SK-N-SH (cell line): ENCODE results near the gene SH3TC1. TPM values are rescaled to one million over a fixed set of nuclear protein-coding genes. Genes with fewer than 3 reads are reported as not detected.

Experiments
- CTCF ChIA-PET: fragments of 300-600, 350-600 bp; formaldehyde crosslinking; extraction: SDS; loops from one replicate; lab custom pipeline; 2021; lab: Yijun Ruan, JAX
- POLR2A ChIA-PET: fragments of 350-600 bp; sonication (Branson Sonifier 250); formaldehyde crosslinking; extraction: SDS; loops from one replicate; lab custom pipeline; 2020; ENCODE audit warnings: antibody characterized with exemption, inconsistent platforms; lab: Yijun Ruan, JAX
- DNase-seq: peaks from one replicate; pipeline ENCODE4 v3.0.0; 2012
- H2AFZ ChIP-seq: fragments of 200-600 bp; sonication (generic); 2 replicates; pipeline ENCODE4 v1.8.1; 2016; ENCODE audit warnings: antibody characterized with exemption, mild to moderate bottlenecking, low read depth
- H3F3A ChIP-seq: fragments of 200-600 bp; sonication (generic); replicated peaks from 2 replicates; pipeline ENCODE3; 2016; ENCODE audit warnings: antibody characterized with exemption, mild to moderate bottlenecking; ENCODE audit not compliant: insufficient read depth
- H3K27ac ChIP-seq, 2 experiments: fragments of 200-500 bp in 1 of 2; fragments of 200-600 bp in 1 of 2; sonication (Bioruptor generic) in 1 of 2; sonication (generic), shearing (Covaris generic) in 1 of 2; 2 replicates each; pipeline versions ENCODE4 v1.5.1 to v1.6.1; 2014 to 2016; ENCODE audit warnings: low read depth in 2 of 2, inconsistent platforms in 1 of 2, low read length in 1 of 2, mild to moderate bottlenecking in 1 of 2, mixed read lengths in 1 of 2
- H3K27me3 ChIP-seq: fragments of 200-600 bp; sonication (generic), shearing (Covaris generic); 2 replicates; pipeline ENCODE4 v1.6.1; 2016; ENCODE audit warnings: mixed run types; ENCODE audit not compliant: insufficient read depth
- H3K36me3 ChIP-seq, 2 experiments: fragments of 200-500 bp in 1 of 2; fragments of 200-600 bp in 1 of 2; sonication (Bioruptor generic) in 1 of 2; sonication (generic) in 1 of 2; replicated peaks in 1 of 2; 2 replicates each; pipeline versions ENCODE3 to v1.5.1; 2014 to 2016; ENCODE audit warnings: low read length in 1 of 2, mild to moderate bottlenecking in 1 of 2; ENCODE audit not compliant: insufficient read depth in 2 of 2, control insufficient read depth in 1 of 2
- H3K4me1 ChIP-seq, 2 experiments: fragments of 200-500 bp in 1 of 2; fragments of 200-600 bp in 1 of 2; sonication (Bioruptor generic) in 1 of 2; sonication (generic), shearing (Covaris generic) in 1 of 2; 2 replicates each; pipeline versions ENCODE4 v1.5.1 to v1.6.1; 2014 to 2016; ENCODE audit warnings: low read depth in 1 of 2, low read length in 1 of 2, mixed run types in 1 of 2; ENCODE audit not compliant: insufficient read depth in 2 of 2, control insufficient read depth in 1 of 2
- H3K4me2 ChIP-seq: fragments of 200-600 bp; sonication (generic), shearing (Covaris generic); 2 replicates; pipeline ENCODE4 v1.6.1; 2017; ENCODE audit warnings: mixed run types
- H3K4me3 ChIP-seq, 2 experiments: fragments of 200-500 bp in 1 of 2; fragments of 200-600 bp in 1 of 2; sonication (Bioruptor generic) in 1 of 2; sonication (generic), shearing (Covaris generic) in 1 of 2; 2 replicates each; pipeline versions ENCODE4 v1.5.1 to v1.8.1; 2014 to 2016; ENCODE audit warnings: low read depth in 2 of 2, inconsistent platforms in 1 of 2, low read length in 1 of 2, mild to moderate bottlenecking in 1 of 2, mixed read lengths in 1 of 2, moderate library complexity in 1 of 2
- H3K79me2 ChIP-seq: fragments of 200-600 bp; sonication (generic); 2 replicates; pipeline ENCODE4 v1.8.1; 2017; ENCODE audit warnings: mild to moderate bottlenecking; ENCODE audit not compliant: insufficient read depth
- H3K9ac ChIP-seq: fragments of 200-600 bp; sonication (generic); 2 replicates; pipeline ENCODE4 v1.6.1; 2017; ENCODE audit warnings: mixed run types
- H3K9me2 ChIP-seq: fragments of 200-600 bp; sonication (generic); 2 replicates; pipeline ENCODE4 v1.6.1; 2017; ENCODE audit warnings: mixed run types
- H3K9me3 ChIP-seq: fragments of 200-600 bp; sonication (generic); 2 replicates; pipeline ENCODE4 v1.6.1; 2017; ENCODE audit warnings: mixed run types, mild to moderate bottlenecking, moderate library complexity
- H4K20me1 ChIP-seq: fragments of 200-600 bp; sonication (generic); 2 replicates; pipeline ENCODE4 v1.6.1; 2017; ENCODE audit warnings: mild to moderate bottlenecking, mixed run types; ENCODE audit not compliant: insufficient read depth
- CHD2 ChIP-seq: fragments of 150-350 bp; IDR thresholded peaks from 2 replicates; pipeline ENCODE4 v1.6.1; 2018; ENCODE audit warnings: low read length; ENCODE audit not compliant: partially characterized antibody
- CTCF ChIP-seq: fragments of 200-600 bp; sonication (generic); IDR thresholded peaks from 2 replicates; pipeline ENCODE4 v1.6.1; 2017; ENCODE audit warnings: antibody characterized with exemption, mild to moderate bottlenecking, moderate library complexity
- ELF1 ChIP-seq: IDR thresholded peaks from 2 replicates; pipeline ENCODE4 v1.4.0; 2012
- EP300 ChIP-seq, 2 experiments: IDR thresholded peaks; 2 replicates each; pipeline versions ENCODE4 v1.4.0 to v1.6.1; 2012; ENCODE audit warnings: borderline replicate concordance in 1 of 2, low read depth in 1 of 2, low read length in 1 of 2
- EZH2phosphoT487 ChIP-seq: fragments of 200-600 bp; sonication (generic); IDR thresholded peaks from 2 replicates; pipeline ENCODE4 v1.6.1; 2017; ENCODE audit warnings: low read depth, mixed run types, mild to moderate bottlenecking, antibody characterized with exemption, moderate library complexity, borderline replicate concordance
- FOXJ3 ChIP-seq: sonication (generic); formaldehyde crosslinking; IDR thresholded peaks from 2 replicates; pipeline ENCODE4 v1.5.1; 2020; ENCODE audit warnings: mild to moderate bottlenecking, missing genetic modification reagents
- GABPA ChIP-seq: IDR thresholded peaks from 2 replicates; pipeline ENCODE4 v1.4.0; 2012; ENCODE audit warnings: low read depth, mild to moderate bottlenecking
- JUND ChIP-seq: IDR thresholded peaks from 2 replicates; pipeline ENCODE4 v1.4.0; 2012
- NFIC ChIP-seq: IDR thresholded peaks from 2 replicates; pipeline ENCODE4 v1.4.0; 2012; ENCODE audit warnings: borderline replicate concordance
- RFX5 ChIP-seq: IDR thresholded peaks from 2 replicates; pipeline ENCODE4 v1.6.1; 2012; ENCODE audit warnings: mild to moderate bottlenecking, improper control_type of control experiment, low read length
- TAF1 ChIP-seq: IDR thresholded peaks from 2 replicates; pipeline ENCODE4 v1.6.1; 2012; ENCODE audit warnings: low read depth, mild to moderate bottlenecking, low read length, moderate library complexity, borderline replicate concordance
- TCF12 ChIP-seq: IDR thresholded peaks from 2 replicates; pipeline ENCODE4 v1.4.0; 2012
- TEAD4 ChIP-seq: IDR thresholded peaks from 2 replicates; pipeline ENCODE4 v1.4.0; 2012; ENCODE audit warnings: mild to moderate bottlenecking, borderline replicate concordance; ENCODE audit not compliant: insufficient read depth
- USF1 ChIP-seq: IDR thresholded peaks from 2 replicates; pipeline ENCODE4 v1.4.0; 2012; ENCODE audit warnings: low read depth, borderline replicate concordance
- USF2 ChIP-seq: fragments of 150-350 bp; IDR thresholded peaks from 2 replicates; pipeline ENCODE4 v1.6.1; 2017; ENCODE audit warnings: antibody characterized with exemption, low read length, low read depth, borderline replicate concordance
- YY1 ChIP-seq: IDR thresholded peaks from 2 replicates; pipeline ENCODE4 v1.4.0; 2012; ENCODE audit warnings: low read depth, mild to moderate bottlenecking
- WGBS: methylation state at CpG from one replicate; pipeline ENCODE4 v1.1.6; 2017; ENCODE audit warnings: low lambda C conversion rate; 5-methylcytosine and 5-hydroxymethylcytosine counted together
- polyA plus RNA-seq, 3 experiments: library from polyadenylated mRNA; depleted of rRNA; stranded (reverse); fragments of >200 nt; gene quantifications; 2 replicates each; pipeline ENCODE4 v1.2.3, GENCODE V29; 2012

Gene SH3TC1
- polyA plus RNA-seq, 1 of the 3 experiments (the other 2 are of a cell fraction), result 2.7 TPM

- POLR2A ChIA-PET, result no interaction called here
- TF ChIP-seq NFIC, result no peak
- TF ChIP-seq USF2, result no peak
- no peak for TF ChIP-seq FOXJ3 (CRISPR knock-in tag)
- no peak for TF ChIP-seq RFX5
- no peak for TF ChIP-seq EP300 (IDR thresholded peaks at IDR 0.05; ENCODE audit: borderline replicate concordance in 1 of 2, low read depth in 1 of 2, low read length in 1 of 2)
- no peak for TF ChIP-seq GABPA
- no peak for TF ChIP-seq JUND
- TF ChIP-seq TCF12, result no peak
- no peak for TF ChIP-seq YY1
- no peak for TF ChIP-seq CHD2
- no peak for TF ChIP-seq TAF1
- TF ChIP-seq ELF1, result no peak
- H3K9ac ChIP-seq, result no peak overlapping the region
- no peaks in the 10 kb centered on the region for H3K9me3 ChIP-seq
- 92% methylated on average over 13 of the region's 23 CpGs for WGBS
- DNase-seq, result no peak
- H3K27me3 ChIP-seq, result no peaks in the 10 kb centered on the region
- no peak overlapping the region for H3K4me3 ChIP-seq
- H3K36me3 ChIP-seq, result peaks cover 0 to 3% of the 10 kb centered on the region in 2 experiments
- no peaks in the 10 kb centered on the region for H3F3A ChIP-seq
- no peaks in the 10 kb centered on the region for H3K79me2 ChIP-seq
- no peaks in the 10 kb centered on the region for H3K9me2 ChIP-seq
- H3K4me2 ChIP-seq, result no peak overlapping the region
- H2AFZ ChIP-seq, result no peak overlapping the region
- CTCF ChIA-PET, result interaction anchor here (1.0 to 3.5 kb wide), 3 partner anchors 22 to 38 kb away, joined by 3 to 16 read pairs (median 5); no protein-coding TSS in a partner anchor
- peaks cover 0 to 4% of the 10 kb centered on the region in 2 experiments; a peak in 1 of 4 replicates for H3K4me1 ChIP-seq
- H4K20me1 ChIP-seq, result no peaks in the 10 kb centered on the region
- no peak overlapping the region for H3K27ac ChIP-seq
Observed at GRCh38 chr4:8215641-8216442, 16.8 kb downstream of the SH3TC1 start.

- CTCF ChIA-PET, result interaction anchor here (1.2 to 3.5 kb wide), 3 partner anchors 10 to 39 kb away, joined by 3 to 16 read pairs (median 3); no protein-coding TSS in a partner anchor
- POLR2A ChIA-PET, result no interaction called here
- no peak overlapping the region for H3K27ac ChIP-seq
Observed at GRCh38 chr4:8216443-8217245, 17.6 kb downstream of the SH3TC1 start.

More at GRCh38 chr4:8216443-8217245, 17.6 kb downstream of the SH3TC1 start:
- Histone ChIP-seq H3K27me3 (no peaks in the 10 kb centered on the region), H3K9me2 (no peaks in the 10 kb centered on the region)
- WGBS, result 93% methylated on average over 9 of the region's 28 CpGs
- TF ChIP-seq USF1 (no peak), CTCF (no peak), EP300 (IDR thresholded peaks at IDR 0.05; ENCODE audit: borderline replicate concordance in 1 of 2, low read depth in 1 of 2, low read length in 1 of 2) (no peak), EZH2phosphoT487 (no peak), USF2 (no peak), TEAD4 (no peak)
- TF ChIP-seq, all 33 proteins: peak for 0
- Histone ChIP-seq H3K4me1 (peaks cover 0 to 7% of the 10 kb centered on the region in 2 experiments; a peak in 1 of 4 replicates), H3K9ac (no peak overlapping the region), H3F3A (no peaks in the 10 kb centered on the region), H4K20me1 (no peaks in the 10 kb centered on the region), H3K4me2 (no peak overlapping the region), H3K36me3 (peaks cover 0 to 3% of the 10 kb centered on the region in 2 experiments), H3K9me3 (no peaks in the 10 kb centered on the region), H3K4me3 (no peak overlapping the region), H2AFZ (no peak overlapping the region), H3K79me2 (no peaks in the 10 kb centered on the region)
- no peak for DNase-seq
